Renal pelvis (tissue), 4 donors: ENCODE measurements around the gene PIP5KL1. TPM values are rescaled to one million over a fixed set of nuclear protein-coding genes. Genes with fewer than 3 reads are reported as not detected.

ENCODE experiments used
- DNase-seq: peaks from one replicate; pipeline ENCODE4 v3.0.0-alpha.2; 2013
- polyA plus RNA-seq, 3 donors: library from polyadenylated mRNA; unstranded; fragments of 120-200 nt; gene quantifications; one replicate each; pipeline ENCODE4 v1.2.1, GENCODE V29; 2013; ENCODE audit not compliant: insufficient read length in 3 of 3

Gene PIP5KL1
- polyA plus RNA-seq, 3 donors: 1.9 to 2.9 (median 2.7) TPM

DNA sequence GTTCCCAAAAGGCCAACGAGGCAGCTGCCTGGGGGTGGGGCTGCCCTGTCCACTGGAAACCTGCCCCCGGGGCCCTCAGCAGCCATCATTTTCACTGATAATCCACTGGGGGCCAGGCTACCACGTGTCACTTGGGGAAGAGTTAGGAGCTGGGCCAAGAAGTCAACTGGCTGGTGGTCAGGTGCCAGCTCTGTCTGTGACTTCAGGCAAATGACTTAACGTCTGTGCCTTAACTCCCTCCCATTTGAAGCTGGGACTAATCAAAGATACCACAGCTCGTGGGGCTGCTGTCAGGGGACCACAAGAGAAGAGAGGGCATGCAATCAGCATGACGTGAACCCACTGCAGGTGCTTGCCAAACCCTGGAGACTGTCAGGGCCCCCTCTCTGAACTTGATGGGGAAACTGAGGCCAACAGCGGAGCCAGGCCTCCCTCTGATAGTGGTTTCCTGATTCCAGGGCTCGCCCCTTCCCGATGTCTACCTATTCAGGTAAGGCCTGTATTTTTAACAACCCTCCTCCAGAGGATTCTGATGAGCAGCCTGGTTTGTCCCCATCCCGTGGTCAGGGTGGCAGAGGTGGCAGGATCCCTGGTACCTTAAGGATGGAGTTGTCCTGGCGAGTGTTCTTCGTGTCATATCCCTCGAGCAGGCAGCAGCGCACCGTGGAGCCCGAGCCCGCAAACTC, 19.4 kb upstream of the PIP5KL1 start:
- DNase-seq: no peak

DNA sequence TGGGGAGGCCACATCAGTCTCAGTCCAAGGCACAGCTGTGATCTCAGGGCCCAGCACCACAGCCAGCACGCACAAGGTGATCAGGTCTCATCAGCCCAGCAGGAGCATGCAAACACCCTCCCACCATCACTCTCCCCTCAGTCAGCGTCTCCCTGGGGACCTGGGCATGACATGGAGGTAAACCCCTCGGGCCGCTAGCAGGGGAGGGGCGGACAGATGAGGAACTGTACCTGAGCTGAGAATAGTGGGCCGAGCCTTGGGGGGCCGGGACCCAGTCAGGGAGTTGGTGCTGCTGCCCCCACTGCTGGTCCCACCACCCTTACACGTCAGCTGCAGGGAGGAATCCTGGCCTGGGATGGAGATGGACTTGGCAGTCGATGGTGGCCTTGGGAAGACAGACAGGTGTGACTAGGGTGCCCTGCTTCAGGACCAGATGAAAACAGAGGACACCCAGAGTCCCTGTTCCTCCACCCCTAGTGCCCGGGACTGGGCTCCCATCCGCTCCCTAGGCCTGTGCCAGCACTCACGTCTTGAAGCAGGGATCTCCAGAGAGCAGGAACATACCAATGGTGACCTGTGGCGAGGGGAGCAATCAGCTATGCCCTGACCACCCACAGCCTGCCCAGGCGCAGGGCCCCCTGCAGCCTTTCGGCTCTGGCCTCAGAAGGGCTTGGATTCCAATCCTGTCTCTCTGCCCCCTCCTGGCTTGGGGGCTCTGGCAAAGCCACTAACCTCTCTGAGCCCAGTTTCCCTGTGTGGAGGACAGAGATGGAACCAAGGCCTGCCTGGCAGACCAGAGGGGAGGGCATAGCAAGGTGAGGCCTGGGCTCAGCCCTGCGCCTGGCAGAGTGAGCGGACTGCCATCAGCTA, 17.5 kb upstream of the PIP5KL1 start:
- no peak for DNase-seq

DNA sequence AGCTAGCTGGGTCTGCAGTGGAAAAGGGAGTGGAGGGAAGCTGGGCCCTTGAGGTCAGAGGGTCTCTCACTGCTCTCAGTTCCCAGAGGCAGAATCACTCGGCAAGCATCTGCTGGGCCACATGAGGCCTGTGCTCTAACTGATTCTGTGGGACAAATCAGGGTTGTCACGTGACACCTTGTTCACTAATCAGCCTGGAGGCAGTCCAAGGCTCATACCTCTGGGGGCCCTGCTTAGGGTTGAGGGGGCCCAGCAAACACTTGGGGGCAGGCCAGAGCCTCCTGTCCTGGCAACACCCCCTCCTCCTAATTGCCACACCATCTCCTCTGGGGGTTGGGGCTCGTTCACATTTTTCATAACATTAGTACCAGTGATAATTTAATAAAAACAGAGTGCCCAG, 16.2 kb upstream of the PIP5KL1 start:
- no peak for DNase-seq

DNA sequence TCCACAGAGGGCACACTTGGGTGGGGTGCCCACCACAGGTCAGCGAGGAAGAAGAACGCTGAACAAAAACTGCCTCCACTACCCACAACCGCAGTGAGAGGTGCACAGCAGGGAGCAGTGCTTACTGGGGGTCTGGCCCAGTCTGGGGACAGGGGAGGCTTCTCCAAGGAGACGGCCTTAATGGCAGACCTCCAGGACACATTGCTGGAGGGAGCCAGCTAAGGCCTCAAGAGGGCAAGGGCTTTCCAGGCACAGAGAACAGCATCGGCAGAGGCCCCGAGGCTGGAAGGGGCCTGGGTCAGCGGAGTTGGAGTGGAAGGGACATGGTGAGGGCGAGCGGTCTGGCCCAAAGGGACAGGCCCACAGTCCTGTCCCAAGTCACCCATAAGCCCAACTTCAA, 15.4 kb upstream of the PIP5KL1 start:
- DNase-seq: no peak

DNA sequence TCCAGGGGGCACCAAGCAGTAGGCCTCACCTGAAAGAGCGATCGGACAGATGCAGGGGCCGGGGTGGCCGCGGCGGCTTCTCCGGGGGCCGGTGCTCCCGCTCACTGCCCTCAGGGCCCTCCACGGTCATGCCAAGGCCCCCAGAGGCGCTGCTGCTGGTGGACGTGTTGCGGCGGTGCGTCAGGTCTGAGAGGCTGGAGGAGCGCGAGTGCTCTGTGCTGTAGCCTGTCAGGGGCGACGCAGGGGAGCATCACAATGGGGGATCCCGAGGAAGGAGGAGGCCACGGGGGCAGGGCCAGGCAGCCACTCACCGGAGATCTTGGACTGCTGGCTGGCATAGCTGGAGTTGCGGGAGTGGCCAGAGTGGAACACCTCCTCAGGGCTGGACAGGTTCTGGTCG, 14.8 kb upstream of the PIP5KL1 start:
- no peak for DNase-seq

DNA sequence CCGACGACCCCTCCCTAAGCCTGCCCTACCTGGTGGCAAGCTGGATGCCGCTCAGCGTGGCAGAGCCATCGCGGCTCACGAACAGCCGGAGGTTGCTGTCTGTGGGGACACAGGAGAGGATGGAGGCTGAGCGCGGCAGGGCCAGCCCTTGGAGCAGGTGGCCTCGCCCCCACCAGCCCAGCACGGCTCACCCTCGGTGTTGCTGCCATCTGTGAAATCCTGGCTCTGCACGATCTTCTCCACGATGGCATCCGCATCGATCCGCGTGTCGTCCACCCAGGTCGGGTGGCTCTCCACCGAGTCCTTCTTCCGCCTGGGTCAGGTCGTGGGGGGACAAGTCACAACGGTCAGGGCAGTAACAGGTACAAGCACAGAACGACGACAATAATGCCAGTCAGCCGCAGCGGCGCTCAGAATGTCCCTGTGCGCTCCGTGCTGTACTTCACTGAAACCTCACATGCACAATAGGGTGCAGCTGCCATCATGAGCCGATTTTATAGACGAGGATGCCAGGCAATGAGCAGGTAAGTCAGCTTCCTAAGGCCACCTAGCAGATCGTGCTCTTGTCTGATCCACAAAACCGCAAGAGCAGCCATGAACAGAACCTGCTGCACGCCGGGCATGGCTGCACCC, 14.1 kb upstream of the PIP5KL1 start:
- DNase-seq: no peak

DNA sequence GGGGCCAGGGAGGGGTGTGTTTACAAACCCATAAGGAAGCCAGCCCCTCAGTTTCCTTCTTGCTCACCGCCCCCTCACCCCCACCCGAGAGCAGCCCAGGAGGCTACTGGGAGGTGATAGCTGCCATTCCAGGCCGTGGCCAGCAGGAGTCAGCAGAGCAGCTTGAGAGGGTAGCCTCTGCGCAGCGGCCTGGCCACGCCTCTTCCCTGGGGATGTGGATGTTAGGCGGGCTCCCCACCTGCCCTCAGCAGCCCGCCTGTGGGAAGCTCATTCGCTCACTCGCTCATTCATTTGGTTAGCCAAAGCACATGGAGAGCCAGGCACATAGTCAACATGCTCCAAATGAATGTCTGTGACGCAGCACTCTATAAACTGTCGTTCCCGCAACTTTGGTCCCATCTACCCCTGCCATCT, 13.2 kb upstream of the PIP5KL1 start:
- DNase-seq: no peak

DNA sequence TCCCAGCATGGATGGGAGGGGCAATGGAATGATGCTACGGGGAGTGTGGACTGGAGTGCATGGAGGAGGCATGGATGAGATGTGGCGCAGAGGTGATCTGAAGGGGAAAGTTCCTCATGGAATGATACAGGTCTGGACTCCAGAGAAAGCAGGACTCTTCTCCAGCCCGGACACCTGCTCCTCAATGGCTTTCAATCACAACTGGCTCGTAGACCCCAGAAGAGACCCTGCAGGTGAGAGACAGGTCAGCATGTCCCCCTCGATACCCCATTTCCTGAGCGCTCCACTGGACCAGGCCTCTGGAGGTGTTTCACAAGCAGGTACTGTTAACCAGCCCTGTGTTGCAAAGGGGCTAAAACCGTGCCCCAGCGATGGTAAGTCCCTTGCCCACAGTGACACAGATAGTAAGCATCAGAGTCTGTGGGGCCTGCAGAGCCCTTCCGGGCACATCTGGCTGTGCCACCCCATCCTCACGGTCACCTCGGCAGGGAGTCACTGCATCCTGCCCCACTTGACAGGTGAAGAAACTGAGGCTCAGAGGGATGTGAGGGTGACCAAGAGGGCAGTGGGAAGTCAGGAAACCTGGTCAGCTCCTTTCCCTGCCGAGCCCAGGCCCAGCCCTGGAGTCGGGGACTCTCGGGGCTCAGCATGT, 12.6 kb upstream of the PIP5KL1 start:
- no peak for DNase-seq

DNA sequence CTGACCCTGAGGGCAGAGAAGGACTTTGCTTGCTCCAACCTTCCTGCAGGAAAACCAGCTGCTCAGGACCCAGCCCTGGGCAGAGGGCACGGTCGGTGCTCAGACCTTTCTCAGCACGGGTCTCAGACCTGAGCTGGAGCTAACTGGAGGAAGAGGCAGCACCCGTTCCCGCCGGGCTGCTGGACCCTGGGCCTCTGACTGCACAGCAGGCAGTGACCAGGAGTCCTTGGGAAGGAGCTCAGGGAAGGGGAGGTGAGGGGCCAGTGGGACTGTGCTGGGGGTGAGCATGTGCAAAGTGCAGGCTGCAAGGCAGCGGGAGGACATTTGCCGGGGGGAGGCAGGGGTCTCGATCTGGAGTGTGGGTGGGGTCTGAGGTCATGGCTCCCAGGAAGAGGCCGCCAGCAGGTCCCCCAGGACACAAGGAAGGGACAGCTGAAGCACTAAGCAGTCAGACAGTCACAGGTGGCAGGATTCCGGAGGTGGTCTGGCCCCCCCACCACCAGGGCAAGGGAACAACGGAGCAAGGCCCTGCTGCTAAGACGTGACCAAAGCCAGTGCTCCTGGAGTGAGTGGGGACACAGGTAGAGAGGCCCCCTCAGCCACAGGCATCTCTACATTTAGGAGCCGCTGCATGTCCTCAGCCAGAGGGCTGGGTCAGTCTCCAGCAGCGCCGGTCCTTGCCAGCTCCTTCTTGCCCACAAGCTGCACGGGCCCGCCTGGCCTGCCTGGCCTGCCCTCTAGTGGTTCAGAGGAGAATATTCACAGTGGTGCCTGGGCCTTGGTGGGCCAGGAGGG, 11.8 kb upstream of the PIP5KL1 start:
- no peak for DNase-seq

DNA sequence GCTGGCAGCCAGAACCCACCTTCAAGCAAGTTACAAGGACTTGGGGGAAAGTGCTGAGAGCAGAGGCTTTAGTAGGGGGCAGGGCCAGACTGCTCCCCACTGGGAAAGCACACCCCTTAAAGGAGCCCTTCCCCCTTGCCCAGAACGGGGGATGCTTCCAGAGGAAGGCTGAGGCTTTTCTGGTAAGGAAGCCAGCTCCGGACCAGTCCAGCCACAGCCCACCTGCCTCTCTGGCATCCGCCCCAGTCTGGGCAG, 11.3 kb upstream of the PIP5KL1 start:
- no peak for DNase-seq

DNA sequence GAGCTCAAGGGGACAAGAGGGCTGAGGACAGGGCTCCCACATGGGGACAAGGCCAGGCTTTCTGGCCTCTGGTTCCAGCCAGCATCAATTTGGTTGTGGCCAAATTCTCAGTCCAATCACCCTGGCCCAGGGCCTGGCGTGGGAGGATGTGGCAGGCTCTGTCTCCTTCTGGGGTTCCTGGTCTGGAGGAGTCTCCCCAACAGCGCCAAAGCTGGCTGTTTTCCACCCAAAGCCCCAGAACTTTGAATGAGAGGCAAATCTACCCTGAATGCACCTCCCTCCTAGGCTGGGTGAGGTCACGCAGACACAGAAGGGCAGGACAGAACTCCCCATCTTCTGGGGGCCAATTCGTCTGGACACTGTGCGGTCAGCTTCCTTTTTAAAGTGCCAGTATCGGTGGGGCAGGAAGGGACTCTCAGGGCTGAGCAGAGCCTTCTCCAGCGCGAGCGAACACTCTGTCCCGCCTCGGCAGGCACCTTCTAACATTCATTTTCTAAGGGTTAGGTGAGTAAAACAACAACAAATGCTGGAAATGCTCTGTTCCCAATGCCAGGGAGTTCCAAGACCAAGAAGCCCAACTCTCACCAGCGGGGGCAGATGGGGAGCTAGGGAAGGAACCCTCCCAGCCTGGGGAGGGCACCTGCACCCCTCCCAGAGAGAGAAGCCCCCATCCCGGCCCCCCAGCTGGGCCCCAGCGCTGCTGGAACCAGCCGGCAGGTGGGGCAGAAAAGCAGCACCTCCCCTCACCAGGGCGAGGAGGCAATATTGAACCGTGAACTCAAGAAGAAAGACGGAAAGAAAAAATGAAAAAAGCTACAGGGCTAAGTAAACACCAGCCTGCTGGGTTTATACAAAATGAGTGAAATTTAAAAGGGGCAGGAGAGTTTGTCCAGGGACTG, 10.7 kb upstream of the PIP5KL1 start:
- DNase-seq: no peak

DNA sequence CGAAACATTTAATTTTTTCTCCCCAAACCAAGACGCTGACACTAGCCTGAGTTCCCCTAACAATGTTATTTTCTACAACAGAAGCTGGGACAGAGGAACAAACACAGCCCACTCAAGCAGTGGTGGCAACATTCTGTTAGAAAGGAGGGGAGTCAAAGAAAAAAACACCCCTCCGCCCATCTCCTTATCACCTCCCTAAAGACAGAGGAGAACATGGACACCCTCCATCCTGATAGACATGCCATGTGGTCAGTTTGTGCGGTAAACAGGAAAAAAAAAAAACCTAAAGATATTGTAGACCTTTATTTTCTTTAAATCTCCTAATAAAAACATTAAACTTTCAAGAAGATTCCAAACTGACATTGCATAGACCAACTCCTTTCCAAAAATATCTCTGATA, 10.0 kb upstream of the PIP5KL1 start:
- DNase-seq: no peak

DNA sequence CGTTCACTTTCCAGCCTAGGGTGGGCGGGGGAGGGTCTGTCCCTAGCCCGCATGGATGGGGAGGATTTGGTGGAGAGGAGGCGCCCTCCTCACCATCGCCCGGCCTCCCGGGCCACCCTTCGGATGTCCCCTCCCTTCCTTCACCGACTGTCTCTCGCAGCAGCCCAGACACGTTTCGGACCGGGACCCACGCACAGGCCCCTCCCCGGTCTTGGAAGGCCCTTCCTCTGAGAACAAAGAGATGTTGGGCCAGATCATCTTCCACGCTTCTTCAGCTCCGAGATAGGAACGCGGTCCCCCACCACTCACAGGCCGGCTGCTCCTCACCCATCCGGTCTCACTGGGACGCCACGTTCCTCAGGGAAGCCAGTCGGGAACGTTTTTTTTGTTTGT, 7.7 kb upstream of the PIP5KL1 start:
- peak; percentile 29 for DNase-seq

DNA sequence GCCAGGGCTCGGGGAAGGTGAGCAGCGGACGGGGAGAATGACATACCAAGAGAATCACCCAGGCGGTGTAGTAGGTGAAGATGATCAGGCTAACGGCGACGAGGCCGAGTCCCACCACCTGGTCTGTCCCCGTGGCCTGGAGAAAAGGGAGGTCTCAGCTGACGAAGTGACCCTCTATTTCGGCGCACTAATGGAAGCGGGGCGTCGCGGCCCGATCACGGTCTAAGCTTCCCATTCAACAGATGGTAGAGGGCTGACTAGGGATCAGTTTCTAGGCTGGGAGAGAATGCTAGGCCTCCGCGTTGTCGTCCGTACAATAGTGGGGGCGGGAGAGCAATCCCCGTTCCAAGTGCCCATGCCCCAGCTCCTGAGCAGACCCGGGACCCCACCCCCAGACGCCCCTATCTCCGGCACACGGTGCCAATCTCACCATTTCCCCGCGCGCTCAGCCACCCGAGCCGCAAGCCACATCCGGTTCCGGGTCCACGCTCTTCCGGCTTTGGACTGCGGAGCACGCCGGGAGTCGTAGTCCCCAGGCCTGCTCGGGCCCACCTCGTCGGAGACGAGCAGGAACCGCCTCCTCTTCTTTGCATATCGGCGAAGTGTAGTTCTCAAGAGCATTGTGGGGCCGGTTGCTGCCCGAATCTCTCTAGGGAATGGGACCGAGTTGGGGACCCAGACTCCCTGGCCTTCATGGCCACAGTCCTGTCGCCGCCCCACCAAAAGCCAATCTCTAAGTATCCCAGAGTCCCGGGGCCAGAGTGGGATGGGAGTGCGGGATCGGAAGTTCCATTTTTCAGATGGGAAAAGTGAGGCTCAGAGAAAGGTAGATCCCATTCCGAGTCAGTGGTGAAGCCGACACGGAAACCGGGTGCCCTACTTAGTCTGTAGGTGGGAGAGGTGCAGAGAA, 7.1 kb upstream of the PIP5KL1 start, which contains the start of gene DPM2:
TSS of gene DPM2 (minus strand) at position 467 of the 910 bp plus-strand sequence. CDS start at position 433, 34 bp downstream.
- peak; percentile 88 for DNase-seq

DNA sequence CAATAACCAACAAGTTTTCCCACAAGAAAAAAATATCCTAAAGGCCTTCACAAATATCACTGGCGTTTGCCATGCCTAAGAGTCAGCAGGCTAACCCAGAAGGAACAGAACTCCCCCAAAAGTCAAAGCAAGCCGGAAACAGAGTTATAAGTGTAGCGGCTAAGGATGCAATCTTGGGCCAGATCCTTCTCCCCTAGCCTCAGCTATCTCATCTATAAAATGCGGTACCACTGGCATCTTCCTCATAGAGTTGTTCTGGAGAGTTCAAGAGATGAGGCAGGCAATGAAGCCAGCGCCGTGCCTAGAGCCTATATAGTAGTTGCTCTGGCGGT, 6.4 kb upstream of the PIP5KL1 start:
- no peak for DNase-seq

DNA sequence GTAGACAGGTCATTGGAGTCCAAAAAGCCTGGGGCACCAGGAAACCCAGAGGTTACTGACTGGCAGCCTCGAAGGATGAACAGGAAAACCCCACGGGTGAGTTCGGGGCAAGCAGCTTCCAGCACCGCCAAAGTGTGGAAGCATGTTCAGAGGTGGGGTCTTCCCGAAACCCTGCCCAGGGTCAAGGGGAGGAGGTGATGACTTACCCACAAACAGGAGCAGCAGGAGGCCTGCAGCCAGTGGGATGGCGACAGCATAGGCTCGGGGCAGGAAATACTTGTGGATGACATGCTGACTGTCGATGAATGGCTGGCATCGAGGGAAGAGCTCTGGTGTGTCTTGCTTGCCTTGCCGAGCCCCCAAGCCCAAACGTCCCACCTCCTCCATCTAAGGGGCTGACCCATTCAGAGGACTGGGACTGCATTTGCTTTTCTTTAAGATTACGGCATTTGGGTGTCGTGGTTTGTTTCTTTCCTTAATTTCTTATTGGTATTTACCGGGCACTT, 5.8 kb upstream of the PIP5KL1 start:
- no peak for DNase-seq

DNA sequence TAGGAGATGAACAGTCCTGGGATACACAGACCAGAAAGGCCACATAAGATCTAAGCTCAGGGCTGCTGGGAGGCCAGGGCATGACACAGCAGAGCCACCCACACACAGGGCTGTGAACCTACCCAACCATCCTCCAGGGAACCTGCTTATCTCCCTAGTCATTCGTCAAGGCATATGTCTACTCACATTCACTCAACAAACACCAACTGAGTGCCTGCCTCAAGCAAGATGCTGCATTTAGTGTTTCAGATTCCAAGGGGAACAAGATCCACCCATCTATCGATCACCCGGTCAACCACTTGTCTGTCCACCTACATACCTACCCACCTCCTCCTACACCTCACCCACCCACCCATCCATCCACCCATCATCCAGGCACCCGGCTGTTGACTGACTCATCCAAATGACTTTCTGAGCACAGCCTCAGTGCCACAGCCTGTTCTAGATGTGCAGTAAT, 5.2 kb upstream of the PIP5KL1 start:
- DNase-seq: no peak

DNA sequence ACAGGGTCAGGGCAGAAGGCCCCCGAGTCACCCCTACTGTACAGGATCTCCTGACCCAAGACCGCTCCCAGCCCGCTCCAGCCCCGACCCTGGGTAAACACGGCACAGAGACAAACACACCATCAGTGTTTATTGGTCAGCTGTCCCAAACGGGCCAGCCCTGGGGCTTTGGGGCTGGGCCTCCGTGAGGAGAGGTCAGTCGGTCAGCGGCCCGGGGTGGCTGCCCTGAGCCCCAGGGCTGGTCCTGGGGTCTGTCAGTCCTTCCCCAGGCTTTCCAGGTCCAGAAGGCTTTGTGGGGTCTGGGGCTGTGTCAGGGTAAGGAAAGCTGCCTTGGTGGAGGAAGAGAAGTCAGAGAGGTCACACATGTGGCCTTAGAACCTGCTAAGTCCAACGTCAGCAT, 4.4 kb upstream of the PIP5KL1 start:
- DNase-seq: no peak

DNA sequence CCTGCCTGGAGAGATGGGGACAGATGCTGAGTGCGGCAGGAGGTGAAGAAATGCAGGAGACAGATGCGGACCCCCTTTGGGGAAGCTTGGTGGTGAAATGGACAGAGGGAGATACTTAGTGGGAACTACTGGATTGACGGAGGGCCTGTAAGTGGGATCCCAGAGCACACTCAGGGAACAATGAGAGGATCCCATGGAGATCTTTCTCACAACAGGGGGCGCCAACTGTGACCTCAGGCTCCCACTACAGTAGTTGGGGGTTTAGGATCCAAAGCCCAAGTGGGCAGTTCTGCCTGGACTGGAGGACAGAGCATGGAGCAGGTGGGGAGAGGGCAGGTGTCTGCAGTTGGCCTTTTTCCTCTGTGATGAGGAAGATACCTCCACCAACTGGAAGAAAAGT, 3.7 kb upstream of the PIP5KL1 start:
- no peak for DNase-seq
